GM23248 (cell line): ENCODE measurements around the gene SPDEF. TPM values are rescaled to one million over a fixed set of nuclear protein-coding genes. Genes with fewer than 3 reads are reported as not detected.

ENCODE experiments used
- DNase-seq: peaks from one replicate; pipeline ENCODE4 v3.0.0-alpha.2; 2015
- H2AFZ ChIP-seq: fragments of 200-600 bp; sonication (generic); 2 replicates; pipeline ENCODE4 v1.6.1; 2016; ENCODE audit warnings: antibody characterized with exemption
- H3F3A ChIP-seq: fragments of 200-600 bp; sonication (generic); 2 replicates; pipeline ENCODE4 v1.6.1; 2016; ENCODE audit warnings: mild to moderate bottlenecking, antibody characterized with exemption, mixed run types; ENCODE audit not compliant: insufficient read depth
- H3K27ac ChIP-seq: fragments of 200-600 bp; sonication (generic); 2 replicates; pipeline ENCODE4 v1.5.1; 2016; ENCODE audit warnings: mild to moderate bottlenecking
- H3K27me3 ChIP-seq: fragments of 200-600 bp; sonication (generic); replicated peaks from 2 replicates; pipeline ENCODE4 v1.6.1; 2016; ENCODE audit warnings: mild to moderate bottlenecking; ENCODE audit not compliant: insufficient read depth
- H3K36me3 ChIP-seq: fragments of 200-600 bp; sonication (generic); 2 replicates; pipeline ENCODE4 v1.6.1; 2016; ENCODE audit warnings: low read depth, mild to moderate bottlenecking
- H3K4me1 ChIP-seq: fragments of 200-600 bp; sonication (generic); 2 replicates; pipeline ENCODE4 v1.6.1; 2016; ENCODE audit warnings: mild to moderate bottlenecking; ENCODE audit not compliant: insufficient read depth
- H3K4me2 ChIP-seq: fragments of 200-600 bp; sonication (generic); one replicate; pipeline ENCODE4 v1.6.1; 2016; ENCODE audit warnings: mild to moderate bottlenecking; ENCODE audit not compliant: unreplicated experiment
- H3K4me3 ChIP-seq: fragments of 200-600 bp; sonication (generic); 2 replicates; pipeline ENCODE4 v1.5.1; 2016; ENCODE audit warnings: mild to moderate bottlenecking
- H3K79me2 ChIP-seq: fragments of 200-600 bp; sonication (generic); 2 replicates; pipeline ENCODE4 v1.6.1; 2016; ENCODE audit warnings: mild to moderate bottlenecking; ENCODE audit not compliant: insufficient read depth
- H3K9ac ChIP-seq: fragments of 200-600 bp; sonication (generic); 2 replicates; pipeline ENCODE4 v1.6.1; 2016; ENCODE audit warnings: mild to moderate bottlenecking
- H3K9me2 ChIP-seq: fragments of 200-600 bp; sonication (generic); 2 replicates; pipeline ENCODE4 v1.6.1; 2016; ENCODE audit warnings: mixed run types, mild to moderate bottlenecking, moderate library complexity; ENCODE audit not compliant: insufficient read depth
- H3K9me3 ChIP-seq: fragments of 200-600 bp; sonication (generic); one replicate; pipeline ENCODE4 v1.6.1; 2017; ENCODE audit warnings: low read depth
- H4K20me1 ChIP-seq: fragments of 200-600 bp; sonication (generic); 2 replicates; pipeline ENCODE4 v1.6.0; 2016; ENCODE audit not compliant: insufficient read depth
- EZH2 ChIP-seq: fragments of 200-600 bp; sonication (generic); IDR thresholded peaks from 2 replicates; pipeline ENCODE4 v1.6.1; 2018; ENCODE audit warnings: antibody characterized with exemption, mild to moderate bottlenecking; ENCODE audit not compliant: insufficient read depth, poor library complexity, severe bottlenecking
- EZH2phosphoT487 ChIP-seq: fragments of 200-600 bp; sonication (generic); IDR thresholded peaks from 2 replicates; pipeline ENCODE4 v1.6.1; 2018; ENCODE audit warnings: antibody characterized with exemption, moderate library complexity, mild to moderate bottlenecking, low read depth; ENCODE audit not compliant: insufficient read depth
- WGBS, 2 experiments: methylation state at CpG; one replicate each; pipeline ENCODE4 v1.1.6; 2015 to 2017; ENCODE audit warnings: low lambda C conversion rate in 2 of 2, low coverage in 1 of 2; ENCODE audit errors: missing lambda C conversion rate in 2 of 2; 5-methylcytosine and 5-hydroxymethylcytosine counted together
- in situ Hi-C: fragments of 300-500 bp; cut with MboI; formaldehyde crosslinking; loops from 2 replicates; pipeline ENCODE4 v1.15.0; 2020
- polyA plus RNA-seq: library from polyadenylated mRNA; unstranded; fragments of >200 nt; fragmentation: Nextera tagmentation; extraction: Ambion mirVana; gene quantifications from 2 replicates; pipeline ENCODE4 v1.2.1, GENCODE V29; 2016
- total RNA-seq: library from RNA; depleted of rRNA; stranded (reverse); fragments of >200 nt; shearing (Covaris generic); gene quantifications from 2 replicates; pipeline ENCODE4 v1.2.3, GENCODE V29; 2014; rRNA removed

The SPDEF gene
- total RNA-seq = not detected in 2 replicates
- polyA plus RNA-seq = not detected in 2 replicates

DNA sequence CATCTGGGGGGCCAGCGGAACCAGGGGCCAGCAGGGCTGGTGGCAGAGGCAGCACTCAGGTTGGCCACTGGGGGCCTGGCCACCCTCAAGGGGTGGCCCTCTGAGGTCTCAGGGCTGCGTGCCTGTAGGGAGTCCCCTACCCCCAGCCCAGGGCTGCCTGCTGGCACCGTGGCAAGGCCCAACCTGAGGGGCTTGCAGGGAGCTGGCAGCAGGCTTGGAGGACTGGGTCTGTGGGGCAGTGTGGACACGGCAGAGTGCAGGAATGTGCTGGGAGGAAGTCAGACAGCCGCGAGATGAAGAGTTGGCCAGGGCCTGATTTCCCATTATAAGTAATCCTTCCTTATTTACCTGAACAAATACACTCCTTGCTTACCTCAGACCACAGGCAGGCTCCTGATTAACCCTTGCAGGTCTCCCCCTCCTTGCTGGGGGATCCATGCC is at the start of gene SPDEF:
Gene SPDEF (minus strand): TSS at position 299 of the 441 bp plus-strand sequence. CDS start 11,874 bp downstream, outside the sequence.
- Histone ChIP-seq H3K27me3 (no peaks in the 10 kb centered on the region), H3K9me2 (no peaks in the 10 kb centered on the region), H3K9ac (no peak within 1 kb of the TSS), H3K36me3 (no peaks in the 10 kb centered on the region), H2AFZ (no peak within 1 kb of the TSS), H3K27ac (no peak within 1 kb of the TSS), H3K4me3 (no peak within 1 kb of the TSS), H3K79me2 (no peaks in the 10 kb centered on the region), H3K4me1 (no peaks in the 10 kb centered on the region), H3F3A (no peaks in the 10 kb centered on the region), H3K9me3 (no peaks in the 10 kb centered on the region), H3K4me2 (no peak within 1 kb of the TSS), H4K20me1 (no peaks in the 10 kb centered on the region)
- WGBS, 2 experiments = 44 to 45% methylated on average over 6 of the region's 6 CpGs
- TF ChIP-seq EZH2 = no peak
- no peak for TF ChIP-seq EZH2phosphoT487
- no peak for DNase-seq
- in situ Hi-C loops = no loop called here

DNA sequence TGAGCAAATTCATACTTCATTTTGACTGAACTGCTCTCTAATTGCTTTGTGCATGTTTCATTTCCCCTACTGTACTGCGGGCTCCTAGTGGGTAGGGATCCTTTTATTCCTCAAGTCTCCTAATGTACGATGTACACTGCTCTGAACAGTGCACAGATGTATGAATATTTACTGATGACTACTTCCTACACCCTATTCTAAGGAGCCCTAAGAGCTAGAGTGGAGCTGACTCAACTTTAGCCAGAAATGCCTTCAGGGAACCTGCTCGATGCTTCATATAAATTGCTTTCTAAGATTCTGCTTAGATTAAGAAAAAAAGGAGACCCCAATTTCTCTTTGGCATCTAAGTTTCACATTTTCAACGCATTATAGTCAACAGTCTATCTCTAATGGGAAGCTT is 47.6 kb upstream of the SPDEF start:
- Histone ChIP-seq H3K4me1 (peaks cover 8% of the 10 kb centered on the region), H3K36me3 (0 out of 2 replicates have a peak, but pooled peaks cover 4% of the 10 kb centered on the region), H3K9me3 (no peaks in the 10 kb centered on the region), H3F3A (peaks cover 2% of the 10 kb centered on the region; the same call in 1 of the 2 replicates), H2AFZ (no peak overlapping the region), H3K9ac (no peak overlapping the region), H4K20me1 (peaks cover 4% of the 10 kb centered on the region; the same call in 1 of the 2 replicates), H3K9me2 (no peaks in the 10 kb centered on the region), H3K27me3 (no peaks in the 10 kb centered on the region), H3K4me3 (no peak overlapping the region), H3K4me2 (no peak overlapping the region), H3K27ac (no peak overlapping the region), H3K79me2 (peaks cover 93% of the 10 kb centered on the region)
- no peak for DNase-seq
- 76 to 83% methylated on average over 4 of the region's 4 CpGs for WGBS, 2 experiments
- in situ Hi-C loops = loop anchor here (10.0 kb wide), 1 partner anchor 429 kb away; no protein-coding TSS in a partner anchor
- TF ChIP-seq EZH2 (no peak), EZH2phosphoT487 (no peak)

DNA sequence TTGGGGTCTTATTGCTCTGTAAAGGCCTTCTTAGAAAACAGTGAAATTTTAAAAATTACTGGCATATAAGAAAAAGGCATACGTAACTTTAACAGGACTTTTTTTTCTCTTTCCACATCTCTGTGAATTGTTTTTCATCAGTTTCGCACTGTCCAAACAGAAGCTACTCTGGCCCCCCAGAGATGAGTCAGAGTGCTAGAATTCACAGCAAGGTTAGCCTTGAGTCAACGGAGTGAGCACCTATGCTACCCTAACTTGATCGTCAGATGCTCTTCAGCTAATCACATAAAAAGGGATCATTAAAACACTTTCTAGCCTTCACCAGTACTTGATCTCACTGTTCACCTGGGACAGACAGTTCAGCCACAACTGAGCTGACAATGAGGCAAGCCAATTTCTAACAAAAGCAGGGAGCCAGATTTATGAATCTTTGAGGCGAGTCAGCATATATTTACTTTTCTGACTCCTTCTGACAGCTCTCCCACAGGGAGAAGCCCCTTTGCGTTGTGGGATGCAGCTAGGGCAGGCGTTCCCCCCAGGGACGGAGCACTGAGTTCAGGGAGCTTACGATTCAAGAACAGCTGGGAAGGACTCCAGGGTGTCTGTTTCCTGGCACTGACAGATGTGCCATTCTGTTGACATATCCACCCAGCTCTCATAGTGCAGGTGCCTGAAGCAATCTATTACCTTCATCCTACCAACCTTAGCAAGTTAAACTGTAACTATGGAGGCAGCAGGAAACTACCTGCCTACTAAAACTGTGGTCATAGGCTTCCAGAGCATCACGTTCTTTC is 46.4 kb upstream of the SPDEF start:
- Histone ChIP-seq H2AFZ (no peak overlapping the region), H3K36me3 (0 out of 2 replicates have a peak, but pooled peaks cover 4% of the 10 kb centered on the region), H3K4me3 (no peak overlapping the region), H3K27ac (no peak overlapping the region), H3K9ac (no peak overlapping the region), H3K9me3 (no peaks in the 10 kb centered on the region), H3K4me1 (no peaks in the 10 kb centered on the region), H3K27me3 (no peaks in the 10 kb centered on the region), H3K9me2 (no peaks in the 10 kb centered on the region), H3K4me2 (no peak overlapping the region), H4K20me1 (peaks cover 4% of the 10 kb centered on the region; the same call in 1 of the 2 replicates), H3F3A (no peaks in the 10 kb centered on the region), H3K79me2 (peaks cover 94% of the 10 kb centered on the region)
- DNase-seq = no peak
- no peak for TF ChIP-seq EZH2phosphoT487
- no peak for TF ChIP-seq EZH2
- 87 to 89% methylated on average over 10 of the region's 10 CpGs for WGBS, 2 experiments
- in situ Hi-C loops = loop anchor here (10.0 kb wide), 1 partner anchor 428 kb away; no protein-coding TSS in a partner anchor

DNA sequence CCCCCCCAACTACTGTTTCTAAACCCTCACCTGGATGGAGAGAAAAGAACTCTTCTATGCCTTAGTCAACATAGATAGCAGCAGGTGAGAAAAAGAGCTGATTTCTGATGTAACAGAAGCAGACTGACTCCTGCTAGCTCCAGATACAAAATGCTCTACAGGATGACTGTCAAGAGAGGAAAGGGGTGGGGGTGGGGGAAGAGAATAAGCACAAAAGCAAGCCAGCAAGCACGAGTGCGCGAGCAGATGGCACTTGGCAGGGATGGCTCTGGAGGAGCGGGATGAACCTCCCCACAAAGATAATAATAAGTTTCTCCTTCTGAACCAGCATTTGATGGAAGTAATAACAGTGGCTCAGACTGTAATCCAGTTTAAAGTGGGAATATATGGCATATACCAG is 45.6 kb upstream of the SPDEF start:
- Histone ChIP-seq H3K36me3 (0 out of 2 replicates have a peak, but pooled peaks cover 4% of the 10 kb centered on the region), H3K27me3 (no peaks in the 10 kb centered on the region), H3K27ac (no peak overlapping the region), H3K4me1 (no peaks in the 10 kb centered on the region), H2AFZ (no peak overlapping the region), H3K4me2 (no peak overlapping the region), H4K20me1 (peaks cover 4% of the 10 kb centered on the region; the same call in 1 of the 2 replicates), H3K9me3 (no peaks in the 10 kb centered on the region), H3K9me2 (no peaks in the 10 kb centered on the region), H3K9ac (no peak overlapping the region), H3F3A (no peaks in the 10 kb centered on the region), H3K79me2 (peaks cover 94% of the 10 kb centered on the region), H3K4me3 (no peak overlapping the region)
- in situ Hi-C loops = loop anchor here (10.0 kb wide), 1 partner anchor 427 kb away; no protein-coding TSS in a partner anchor
- 33 to 41% methylated on average over 4 of the region's 4 CpGs for WGBS, 2 experiments
- no peak for TF ChIP-seq EZH2phosphoT487
- TF ChIP-seq EZH2 = no peak
- DNase-seq = no peak
